PFSK-1 (cell line): ENCODE measurements around the gene FOXR1.

Source experiments
- FOXP2 ChIP-seq: optimal IDR thresholded peaks from 2 replicates; pipeline ENCODE3; 2011; ENCODE audit warnings: borderline replicate concordance, control low read depth, inconsistent platforms; ENCODE audit not compliant: insufficient read depth; ENCODE audit errors: extremely low read length, extremely low read depth
- POLR2AphosphoS5 ChIP-seq: IDR thresholded peaks from 2 replicates; pipeline ENCODE4 v1.6.1; 2012; ENCODE audit warnings: low read depth, mild to moderate bottlenecking, control low read depth, low read length, moderate library complexity
- REST ChIP-seq, 2 experiments: IDR thresholded peaks; 2 replicates each; pipeline versions ENCODE4 v1.6.1 to v1.8.0; 2011 to 2012; ENCODE audit warnings: low read depth in 2 of 2, low read length in 2 of 2, control low read depth in 1 of 2, inconsistent platforms in 1 of 2, mild to moderate bottlenecking in 1 of 2, moderate library complexity in 1 of 2; ENCODE audit not compliant: insufficient read depth in 1 of 2
- SIN3A ChIP-seq: IDR thresholded peaks from 2 replicates; pipeline ENCODE4 v1.6.1; 2012; ENCODE audit warnings: mild to moderate bottlenecking, low read length, moderate library complexity, borderline replicate concordance; ENCODE audit not compliant: insufficient read depth
- TAF1 ChIP-seq: IDR thresholded peaks from 2 replicates; pipeline ENCODE4 v1.6.1; 2012; ENCODE audit warnings: low read length, control low read depth, borderline replicate concordance; ENCODE audit not compliant: insufficient read depth

FOXR1 gene

DNA sequence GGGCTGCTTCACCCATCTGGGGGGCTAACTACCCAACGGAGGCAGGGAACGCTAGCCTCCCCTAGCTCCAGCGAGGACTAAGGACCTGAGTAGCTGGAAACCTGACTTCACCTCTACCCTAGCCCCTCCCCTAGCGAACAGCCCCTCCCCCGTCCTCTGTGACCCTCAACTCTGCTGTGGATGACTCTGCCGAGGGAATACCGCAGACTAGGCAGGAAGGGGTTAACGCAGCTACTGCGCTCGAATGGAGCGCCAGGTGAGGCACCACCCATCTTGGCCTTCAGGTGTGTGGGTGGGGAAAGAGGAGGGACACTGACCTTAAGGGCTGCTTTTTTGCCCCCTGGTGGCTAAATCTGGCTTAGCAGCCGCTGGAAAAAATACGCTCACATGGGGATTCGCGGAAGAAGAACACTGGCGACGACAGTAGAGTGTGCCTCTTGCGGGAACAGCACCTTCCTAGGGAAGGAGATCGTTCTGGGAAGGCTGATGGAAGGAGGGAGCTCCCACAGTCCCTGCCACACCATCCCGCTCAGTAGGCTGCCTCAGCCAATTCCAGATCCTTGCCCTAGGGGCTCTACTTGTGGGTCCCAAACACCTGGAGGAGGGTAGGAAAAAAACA lies 41.4 kb upstream of the FOXR1 start:
- TF ChIP-seq SIN3A = no peak
- TF ChIP-seq FOXP2 = no peak
- TF ChIP-seq TAF1 = no peak
- TF ChIP-seq POLR2AphosphoS5 = no peak
- no peak for TF ChIP-seq REST (IDR thresholded peaks at IDR 0.05; ENCODE audit: insufficient read depth in 1 of 2, low read depth in 2 of 2, low read length in 2 of 2)

DNA sequence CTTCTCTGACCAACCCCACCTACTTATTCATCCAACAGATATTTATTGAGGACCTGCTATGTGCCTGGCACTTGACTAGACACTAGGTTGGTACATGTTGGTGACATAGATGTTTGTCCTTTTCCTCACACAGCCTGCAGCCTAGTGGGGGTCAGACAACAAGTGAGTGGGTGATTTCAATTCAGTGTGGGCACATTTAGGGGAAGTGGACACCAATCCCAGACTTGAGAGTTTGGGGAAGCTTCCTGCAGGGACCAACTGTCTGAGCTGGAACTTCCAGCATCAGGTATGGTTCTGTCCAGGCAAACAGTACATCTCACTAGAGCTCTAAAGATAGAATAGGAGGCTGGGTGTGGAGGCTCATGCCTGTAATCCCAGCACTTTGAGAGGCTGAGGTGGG lies 40.0 kb upstream of the FOXR1 start:
- TF ChIP-seq POLR2AphosphoS5 (no peak), REST (IDR thresholded peaks at IDR 0.05; ENCODE audit: insufficient read depth in 1 of 2, low read depth in 2 of 2, low read length in 2 of 2) (no peak), TAF1 (no peak), FOXP2 (no peak), SIN3A (no peak)

GRCh38 chr11:118933486-118933885 lies 38.1 kb upstream of the FOXR1 start:
- no peak for TF ChIP-seq SIN3A
- no peak for TF ChIP-seq TAF1
- TF ChIP-seq POLR2AphosphoS5 = no peak

DNA sequence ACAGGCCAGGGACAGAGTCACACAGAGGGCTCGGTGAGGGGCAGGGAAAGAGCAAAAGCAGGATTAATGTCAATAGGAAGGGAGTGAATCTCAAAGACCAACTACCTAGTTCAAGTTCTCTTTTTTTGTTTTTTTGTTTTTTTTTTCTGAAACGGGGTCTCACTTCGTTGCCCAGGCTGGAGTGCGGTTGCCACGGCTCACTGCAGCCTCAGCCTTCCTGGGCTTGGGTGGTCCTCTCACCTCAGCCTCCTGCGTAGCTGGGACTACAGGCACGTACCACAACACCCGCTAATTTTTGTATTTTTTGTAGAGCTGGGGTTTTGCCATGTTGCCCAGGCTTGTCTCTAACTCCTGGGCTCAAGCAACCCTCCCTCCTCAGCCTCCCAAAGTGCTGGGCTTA lies 36.2 kb upstream of the FOXR1 start:
- no peak for TF ChIP-seq REST (IDR thresholded peaks at IDR 0.05; ENCODE audit: insufficient read depth in 1 of 2, low read depth in 2 of 2, low read length in 2 of 2)

DNA sequence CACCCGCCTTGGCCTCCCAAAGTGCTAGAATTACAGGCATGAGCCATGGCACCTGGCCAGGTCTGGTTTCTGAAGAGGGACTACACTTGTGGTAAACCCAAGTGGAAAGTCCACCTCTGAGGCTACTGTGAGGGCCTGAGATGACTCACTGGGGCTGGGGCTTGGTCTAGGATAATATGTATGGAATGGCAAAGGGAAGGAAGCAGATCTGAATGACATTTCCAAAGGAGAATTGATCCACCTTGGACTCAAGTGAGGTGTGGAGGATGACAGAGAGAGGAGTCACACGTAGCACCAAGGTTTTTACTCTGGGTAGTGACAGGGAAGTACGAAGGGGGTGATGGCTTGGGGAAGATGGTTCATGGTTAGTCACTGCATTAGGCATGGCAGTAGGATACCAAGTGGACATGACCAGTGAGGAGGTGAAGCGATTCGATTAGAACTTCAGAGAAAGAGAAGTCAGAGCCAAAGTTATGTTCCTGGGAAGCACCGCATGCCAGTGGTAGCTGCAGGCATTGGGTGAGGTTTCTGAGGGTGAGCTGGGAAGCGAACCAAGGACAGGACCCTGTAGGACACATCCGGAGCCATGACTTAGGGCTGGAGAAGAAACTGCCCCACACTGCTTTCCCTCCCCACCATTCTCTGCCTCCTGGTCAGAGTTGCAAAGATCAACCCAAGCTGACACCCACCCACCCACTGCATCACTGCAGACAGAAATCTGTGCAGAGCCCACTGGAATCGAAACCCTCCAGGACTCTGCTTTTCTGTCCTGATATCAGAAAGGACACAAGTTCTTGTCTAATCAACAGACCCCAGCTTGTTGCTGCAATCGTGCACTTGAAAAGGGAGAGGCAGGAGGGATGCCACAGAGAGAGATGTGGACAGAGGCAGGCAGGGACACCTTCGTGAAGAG lies 32.8 kb upstream of the FOXR1 start:
- no peak for TF ChIP-seq TAF1
- TF ChIP-seq FOXP2 = no peak
- TF ChIP-seq SIN3A = no peak
- TF ChIP-seq POLR2AphosphoS5 = no peak
- no peak for TF ChIP-seq REST (IDR thresholded peaks at IDR 0.05; ENCODE audit: insufficient read depth in 1 of 2, low read depth in 2 of 2, low read length in 2 of 2)
